IMR-90 (cell line): ENCODE data around the gene CPNE4.

ENCODE experiments used
- BHLHE40 ChIP-seq: fragments of 150-350 bp; IDR thresholded peaks from 2 replicates; pipeline ENCODE4 v1.6.1; 2016; ENCODE audit warnings: mild to moderate bottlenecking, low read depth, low read length
- CEBPB ChIP-seq: IDR thresholded peaks from 2 replicates; pipeline ENCODE4 v1.6.1; 2012; ENCODE audit warnings: low read depth, low read length, improper control_type of control experiment
- MAZ ChIP-seq: IDR thresholded peaks from 2 replicates; pipeline ENCODE4 v1.6.1; 2012; ENCODE audit warnings: low read depth, mild to moderate bottlenecking, low read length, improper control_type of control experiment, moderate library complexity, borderline replicate concordance
- POLR2A ChIP-seq: IDR thresholded peaks from 2 replicates; pipeline ENCODE4 v1.6.1; 2012; ENCODE audit warnings: mild to moderate bottlenecking, low read depth, low read length
- RFX5 ChIP-seq: IDR thresholded peaks from 2 replicates; pipeline ENCODE4 v1.8.0; 2012; ENCODE audit warnings: low read depth, mild to moderate bottlenecking, low read length, moderate library complexity
- SMC3 ChIP-seq: fragments of 150-350 bp; IDR thresholded peaks from 2 replicates; pipeline ENCODE4 v1.6.1; 2016; ENCODE audit warnings: low read depth, mild to moderate bottlenecking, antibody characterized with exemption, low read length, moderate library complexity
- TF ChIP-seq, protein P1 (sequence below): conservative IDR thresholded peaks from 2 replicates; pipeline ENCODE4 v1.5.1; 2012; ENCODE audit warnings: mild to moderate bottlenecking, low read depth, low read length, improper control_type of control experiment

DNA sequence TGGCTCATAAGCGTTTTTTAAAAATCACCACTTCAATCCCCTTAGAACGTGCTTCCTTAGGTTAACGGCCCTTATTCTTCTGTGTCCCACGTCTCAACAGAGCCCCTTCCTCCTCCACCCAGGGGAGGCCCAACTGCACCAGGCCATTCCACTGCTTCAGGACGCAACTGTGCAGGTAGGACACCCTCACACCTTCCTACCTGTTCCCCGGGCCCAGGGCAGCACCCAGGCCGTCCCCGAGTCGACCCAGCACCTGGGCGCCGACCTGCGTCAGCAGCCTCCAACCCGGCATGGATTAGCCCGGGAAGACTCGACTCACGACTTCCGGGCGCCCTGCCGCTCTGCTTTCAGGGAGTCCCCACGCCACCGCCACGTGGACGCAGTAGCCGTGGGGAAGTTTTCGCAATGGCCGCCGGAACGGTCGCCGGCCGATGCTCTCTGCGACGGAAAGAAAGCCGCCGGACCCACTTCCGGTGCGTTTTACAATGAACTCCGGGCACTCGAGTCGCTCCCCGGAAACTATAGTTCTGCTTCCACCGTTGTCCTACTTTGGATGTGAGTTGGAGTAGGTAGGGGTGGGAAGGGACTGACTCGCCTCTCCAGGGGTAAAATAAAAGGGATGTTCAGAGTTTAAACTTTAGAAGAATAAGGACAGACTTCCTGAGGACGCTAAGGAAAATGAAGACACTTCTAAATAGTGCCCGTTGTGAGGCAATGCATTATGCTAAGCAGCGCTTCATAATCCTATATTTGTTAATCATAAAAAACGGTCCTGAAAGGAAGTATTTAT is 532.1 kb downstream of the CPNE4 start, which contains the start of gene MRPL3:
- TF ChIP-seq, protein P1, sequence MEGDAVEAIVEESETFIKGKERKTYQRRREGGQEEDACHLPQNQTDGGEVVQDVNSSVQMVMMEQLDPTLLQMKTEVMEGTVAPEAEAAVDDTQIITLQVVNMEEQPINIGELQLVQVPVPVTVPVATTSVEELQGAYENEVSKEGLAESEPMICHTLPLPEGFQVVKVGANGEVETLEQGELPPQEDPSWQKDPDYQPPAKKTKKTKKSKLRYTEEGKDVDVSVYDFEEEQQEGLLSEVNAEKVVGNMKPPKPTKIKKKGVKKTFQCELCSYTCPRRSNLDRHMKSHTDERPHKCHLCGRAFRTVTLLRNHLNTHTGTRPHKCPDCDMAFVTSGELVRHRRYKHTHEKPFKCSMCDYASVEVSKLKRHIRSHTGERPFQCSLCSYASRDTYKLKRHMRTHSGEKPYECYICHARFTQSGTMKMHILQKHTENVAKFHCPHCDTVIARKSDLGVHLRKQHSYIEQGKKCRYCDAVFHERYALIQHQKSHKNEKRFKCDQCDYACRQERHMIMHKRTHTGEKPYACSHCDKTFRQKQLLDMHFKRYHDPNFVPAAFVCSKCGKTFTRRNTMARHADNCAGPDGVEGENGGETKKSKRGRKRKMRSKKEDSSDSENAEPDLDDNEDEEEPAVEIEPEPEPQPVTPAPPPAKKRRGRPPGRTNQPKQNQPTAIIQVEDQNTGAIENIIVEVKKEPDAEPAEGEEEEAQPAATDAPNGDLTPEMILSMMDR: no peak
- TF ChIP-seq CEBPB: peak; percentile 89
- TF ChIP-seq POLR2A: peak; percentile 75; the same call in 1 of the 2 replicates
- TF ChIP-seq RFX5: no peak
- peak; percentile 73; the same call in 1 of the 2 replicates for TF ChIP-seq MAZ
- TF ChIP-seq BHLHE40: no peak
- peak; percentile 21; the same call in 1 of the 2 replicates for TF ChIP-seq SMC3
